HepG2 (cell line): ENCODE data around the gene ETFB. TPM values are rescaled to one million over a fixed set of nuclear protein-coding genes. Genes with fewer than 3 reads are reported as not detected.

Experiments
- ARHGAP35 ChIP-seq: sonication (generic); formaldehyde crosslinking; IDR thresholded peaks from 2 replicates; pipeline ENCODE4 v1.9.0; 2022; ENCODE audit warnings: mild to moderate bottlenecking, inconsistent platforms, moderate library complexity, missing genetic modification reagents, borderline replicate concordance
- ARNT ChIP-seq: fragments of 450-650 bp; IDR thresholded peaks from 2 replicates; pipeline ENCODE4 v1.6.1; 2017
- CHD4 ChIP-seq: fragments of 200-600 bp; sonication (generic); IDR thresholded peaks from 2 replicates; pipeline ENCODE4 v1.7.0; 2017; ENCODE audit warnings: mild to moderate bottlenecking, low read length, borderline replicate concordance
- CREB3 ChIP-seq: sonication (generic); formaldehyde crosslinking; IDR thresholded peaks from 2 replicates; pipeline ENCODE4 v1.5.0; 2020; ENCODE audit warnings: missing genetic modification reagents
- CSRNP2 ChIP-seq: sonication (generic); formaldehyde crosslinking; conservative IDR thresholded peaks from 2 replicates; pipeline ENCODE4 v1.8.0; 2022; ENCODE audit warnings: low read depth, missing genetic modification reagents
- DMAP1 ChIP-seq: IDR thresholded peaks from 2 replicates; pipeline ENCODE4 v1.6.1; 2016
- DNMT1 ChIP-seq: sonication (generic); formaldehyde crosslinking; IDR thresholded peaks from 2 replicates; pipeline ENCODE4 v1.5.1; 2020; ENCODE audit warnings: mild to moderate bottlenecking, missing genetic modification reagents
- GATAD1 ChIP-seq: IDR thresholded peaks from 2 replicates; pipeline ENCODE4 v1.6.1; 2016; ENCODE audit warnings: missing genetic modification reagents, missing compliant biosample characterization
- GATAD2A ChIP-seq: IDR thresholded peaks from 2 replicates; pipeline ENCODE4 v1.6.1; 2016
- HCFC1 ChIP-seq: fragments of 150-350 bp; IDR thresholded peaks from 2 replicates; pipeline ENCODE4 v1.6.1; 2014; ENCODE audit warnings: low read depth, low read length
- HOXA7 ChIP-seq: sonication (generic); formaldehyde crosslinking; IDR thresholded peaks from 2 replicates; pipeline ENCODE4 v1.8.1; 2022; ENCODE audit warnings: mild to moderate bottlenecking, missing genetic modification reagents, moderate library complexity
- KDM5B ChIP-seq: sonication (generic); formaldehyde crosslinking; IDR thresholded peaks from 2 replicates; pipeline ENCODE4 v1.4.0; 2020; ENCODE audit warnings: missing genetic modification reagents, mild to moderate bottlenecking, borderline replicate concordance
- MTA1 ChIP-seq: sonication (generic); formaldehyde crosslinking; IDR thresholded peaks from 2 replicates; pipeline ENCODE4 v1.4.0; 2020; ENCODE audit warnings: missing genetic modification reagents, mild to moderate bottlenecking, borderline replicate concordance
- NCOA2 ChIP-seq: sonication (generic); formaldehyde crosslinking; IDR thresholded peaks from 2 replicates; pipeline ENCODE4 v1.8.0; 2022; ENCODE audit warnings: inconsistent platforms
- NCOA5 ChIP-seq: sonication (generic); formaldehyde crosslinking; IDR thresholded peaks from 2 replicates; pipeline ENCODE4 v1.4.0; 2020; ENCODE audit warnings: missing genetic modification reagents
- REPIN1 ChIP-seq: sonication (generic); formaldehyde crosslinking; IDR thresholded peaks from 2 replicates; pipeline ENCODE4 v1.8.0; 2022; ENCODE audit warnings: missing genetic modification reagents, low read depth, mild to moderate bottlenecking, borderline replicate concordance
- SP140L ChIP-seq: sonication (generic); formaldehyde crosslinking; IDR thresholded peaks from 2 replicates; pipeline ENCODE4 v1.4.0; 2020; ENCODE audit warnings: missing genetic modification reagents, borderline replicate concordance
- SPEN ChIP-seq: sonication (generic); formaldehyde crosslinking; IDR thresholded peaks from 2 replicates; pipeline ENCODE4 v1.5.1; 2020; ENCODE audit warnings: low read depth, mild to moderate bottlenecking, missing genetic modification reagents
- SRSF4 ChIP-seq: fragments of 200-400 bp; formaldehyde crosslinking; IDR thresholded peaks from one replicate; pipeline ENCODE4 v1.6.1; 2018; ENCODE audit warnings: mild to moderate bottlenecking, low read depth, low read length, moderate library complexity; ENCODE audit not compliant: poor library complexity, severe bottlenecking
- SUZ12 ChIP-seq: fragments of 150-350 bp; IDR thresholded peaks from 2 replicates; pipeline ENCODE4 v1.6.1; 2014; ENCODE audit warnings: low read depth, low read length
- THRA ChIP-seq: sonication (generic); formaldehyde crosslinking; IDR thresholded peaks from 2 replicates; pipeline ENCODE4 v1.4.0; 2020; ENCODE audit warnings: missing genetic modification reagents, borderline replicate concordance
- ZBTB1 ChIP-seq: sonication (generic); formaldehyde crosslinking; IDR thresholded peaks from 2 replicates; pipeline ENCODE4 v1.4.0; 2020; ENCODE audit warnings: missing genetic modification reagents, borderline replicate concordance
- ZBTB8A ChIP-seq: sonication (generic); formaldehyde crosslinking; IDR thresholded peaks from 2 replicates; pipeline ENCODE4 v1.4.0; 2020; ENCODE audit warnings: mild to moderate bottlenecking, low read depth, missing genetic modification reagents, borderline replicate concordance
- ZNF160 ChIP-seq: sonication (generic); formaldehyde crosslinking; IDR thresholded peaks from 2 replicates; pipeline ENCODE4 v1.8.0; 2022; ENCODE audit warnings: mild to moderate bottlenecking, inconsistent platforms, missing genetic modification reagents
- ZNF17 ChIP-seq: sonication (generic); formaldehyde crosslinking; IDR thresholded peaks from 2 replicates; pipeline ENCODE4 v1.5.0; 2020; ENCODE audit warnings: mild to moderate bottlenecking, missing genetic modification reagents
- ZNF20 ChIP-seq: sonication (generic); formaldehyde crosslinking; IDR thresholded peaks from 2 replicates; pipeline ENCODE4 v1.4.0; 2020; ENCODE audit warnings: mild to moderate bottlenecking, moderate library complexity, missing genetic modification reagents
- ZNF839 ChIP-seq: sonication (generic); formaldehyde crosslinking; IDR thresholded peaks from 2 replicates; pipeline ENCODE4 v1.4.0; 2020; ENCODE audit warnings: missing genetic modification reagents, mild to moderate bottlenecking, borderline replicate concordance
- ZSCAN20 ChIP-seq: sonication (generic); formaldehyde crosslinking; IDR thresholded peaks from 2 replicates; pipeline ENCODE4 v1.4.0; 2020; ENCODE audit warnings: missing genetic modification reagents, mild to moderate bottlenecking, borderline replicate concordance
- polyA plus RNA-seq, 8 experiments: library from polyadenylated mRNA; depleted of rRNA in 3 of 8; stranded (reverse) in 7 of 8; unstranded in 1 of 8; fragments of >200 nt; fragmentation: Illumina TruSeq in 4 of 8; extraction: Trizol in 4 of 8; gene quantifications; 2 replicates each; pipeline versions ENCODE4 v1.2.1 to v1.2.3, GENCODE V29; 2011 to 2016; ENCODE audit warnings: low read depth in 4 of 8, missing spikeins in 1 of 8, mixed read lengths in 1 of 8; ENCODE audit not compliant: insufficient read depth in 1 of 8
- total RNA-seq, 5 experiments: library from RNA; depleted of rRNA; stranded (reverse); fragments of >200 nt; fragmentation: Illumina TruSeq; extraction: Trizol; gene quantifications; 2 replicates each; pipeline ENCODE4 v1.2.3, GENCODE V29; 2016; ENCODE audit warnings: low read depth in 1 of 5

ETFB gene
- total and polyA plus RNA-seq, 2 of the 13 experiments (the other 11 are each of a cell fraction or from before 2014, with no cell fraction given), result 678 to 1,314 TPM

- TF ChIP-seq MTA1 (CRISPR knock-in tag) (no peak), ARNT (no peak), ZNF160 (CRISPR knock-in tag) (peak; percentile 65; the same call in 1 of the 2 replicates), ZNF20 (CRISPR knock-in tag) (no peak), GATAD1 (peak; percentile 96), ZNF839 (0 out of 2 replicates have a peak, but pooled peaks have one; percentile 42), GATAD2A (CRISPR knock-in tag) (0 out of 2 replicates have a peak, but pooled peaks have one; percentile 8), ZNF17 (CRISPR knock-in tag) (no peak), REPIN1 (CRISPR knock-in tag) (peak; percentile 84), THRA (CRISPR knock-in tag) (peak; percentile 7; the same call in 1 of the 2 replicates), CHD4 (no peak), NCOA5 (CRISPR knock-in tag) (no peak), DMAP1 (CRISPR knock-in tag) (no peak), SP140L (CRISPR knock-in tag) (no peak), NCOA2 (peak; percentile 13; the same call in 1 of the 2 replicates), SUZ12 (no peak), SPEN (CRISPR knock-in tag) (peak; percentile 66), SRSF4 (no peak), ARHGAP35 (CRISPR knock-in tag) (0 out of 2 replicates have a peak, but pooled peaks have one; percentile 39), ZBTB1 (CRISPR knock-in tag) (no peak), CSRNP2 (CRISPR knock-in tag) (peak; percentile 81; the same call in 1 of the 2 replicates), ZSCAN20 (no peak), CREB3 (CRISPR knock-in tag) (no peak), ZBTB8A (no peak), KDM5B (peak; percentile 72; the same call in 1 of the 2 replicates), DNMT1 (CRISPR knock-in tag) (no peak), HCFC1 (peak; percentile 9; the same call in 1 of the 2 replicates), HOXA7 (CRISPR knock-in tag) (no peak)
Observed at GRCh38 chr19:51394050-51394836, 28.1 kb upstream of the ETFB start (continued).
